Measurements from ENCODE around the gene ARG2.
A peak's percentile ranks its signal among the peaks of the same experiment; 100 is the strongest.

The ARG2 gene

GRCh38 chr14:67695394-67695949 is 75.8 kb downstream of the ARG2 start, which contains the start of gene RDH11:
Gene RDH11 (minus strand): TSS chr14:67695764. CDS start chr14:67695703, 61 bp downstream.
- FAIRE-seq = peak; percentile 56

GRCh38 chr14:67697006-67697405 is 77.3 kb downstream of the ARG2 start:
- FAIRE-seq = no peak

GRCh38 chr14:67698179-67698578 is 78.5 kb downstream of the ARG2 start:
- FAIRE-seq = no peak

Data from TTC549 (cell line).